Superior temporal gyrus (tissue), 1 donor: Measurements from ENCODE around the gene FAM78B.

Experiments
- DNase-seq: peaks from one replicate; pipeline ENCODE4 v3.0.0-alpha.2; 2016; ENCODE audit errors: extremely low spot score

The FAM78B gene

DNA sequence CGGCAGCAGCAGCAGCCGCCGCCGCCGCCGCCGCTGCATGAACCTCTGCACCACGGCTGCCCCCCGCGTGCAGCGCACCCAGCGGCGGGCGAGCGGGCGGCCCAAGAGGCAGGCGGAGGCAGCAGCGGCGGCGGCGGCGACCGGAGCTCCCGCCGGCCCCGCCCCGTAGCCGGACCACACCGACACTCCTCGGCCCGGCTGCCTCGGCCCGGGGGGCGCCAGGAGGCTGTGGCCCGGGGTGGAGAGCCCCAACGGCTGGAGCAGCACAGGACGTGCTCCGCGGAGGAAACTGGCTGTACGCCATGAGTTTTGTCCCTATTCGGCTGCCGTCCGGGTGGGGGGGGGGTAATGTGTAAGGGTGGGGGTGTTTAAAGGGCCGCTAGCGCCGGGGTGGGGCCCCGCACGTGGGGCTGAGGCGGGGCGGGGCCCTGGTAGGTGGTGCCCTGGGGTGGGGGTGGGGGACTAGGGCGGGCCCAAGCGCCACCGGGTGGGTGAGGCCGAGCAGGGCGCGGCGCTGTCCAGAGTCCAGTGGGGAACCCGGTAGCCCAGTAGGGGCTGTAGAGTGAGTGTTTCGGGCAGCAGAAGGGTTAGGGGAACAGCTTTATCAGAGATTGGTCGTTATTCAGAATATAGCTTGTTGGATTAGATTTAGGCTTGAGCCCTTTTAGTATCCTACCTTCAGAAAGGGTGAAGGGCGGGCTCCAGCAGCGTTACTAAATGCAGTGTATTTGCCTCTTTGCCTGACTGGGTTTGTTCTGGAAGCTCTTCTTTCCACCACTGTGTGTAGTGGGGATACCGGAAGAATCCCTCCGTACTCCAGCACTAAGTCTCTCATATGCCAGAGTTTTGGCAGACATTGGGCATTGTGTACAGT lies at the start of gene FAM78B:
TSS of gene FAM78B (minus strand) at position 304 of the 874 bp plus-strand sequence. CDS start 753 bp downstream, outside the sequence.
- DNase-seq = peak; percentile 59

- DNase-seq = no peak
Observed at GRCh38 chr1:166202546-166202945, 35.7 kb upstream of the FAM78B start.

DNA sequence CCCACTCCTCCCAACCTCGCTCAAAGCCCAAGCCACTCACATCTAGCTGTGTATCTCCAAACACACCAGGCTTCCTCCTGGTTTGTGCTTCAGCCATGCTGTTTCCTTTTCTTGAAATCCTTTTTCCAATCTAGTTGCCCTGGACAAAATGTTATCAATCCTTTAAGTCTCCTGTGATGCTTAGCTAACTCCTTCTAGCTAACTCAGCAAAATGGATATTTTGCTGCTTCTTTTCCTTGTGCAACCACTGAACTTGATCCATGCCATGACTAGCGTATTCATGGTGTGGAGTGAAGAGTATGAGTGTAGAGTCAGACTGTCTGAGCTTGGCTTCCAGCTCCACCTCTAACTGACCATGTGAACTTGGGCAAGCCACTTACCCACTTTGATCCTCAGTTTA lies 33.9 kb upstream of the FAM78B start:
- DNase-seq = no peak

DNA sequence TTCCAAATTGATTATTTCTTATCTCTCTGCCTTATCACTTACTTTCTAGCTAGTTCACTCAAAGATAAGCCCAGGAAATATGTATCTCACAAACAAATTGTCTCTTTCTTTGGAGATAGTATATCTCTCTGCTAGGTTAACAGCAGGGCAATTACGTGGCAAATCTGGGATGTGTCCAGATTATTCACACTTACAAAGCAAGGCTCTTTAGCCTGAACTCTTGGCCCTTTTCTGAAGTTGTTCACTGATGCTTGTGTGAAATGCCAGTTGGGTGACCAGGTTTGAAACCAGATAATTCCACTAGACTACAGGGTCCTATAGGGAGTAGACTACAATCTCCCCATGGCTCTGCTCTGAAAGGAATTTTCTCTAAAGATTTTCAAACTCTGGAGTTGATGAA lies 30.8 kb upstream of the FAM78B start:
- DNase-seq = no peak

GRCh38 chr1:166197141-166197540 lies 30.3 kb upstream of the FAM78B start:
- no peak for DNase-seq

GRCh38 chr1:166193057-166193698 lies 26.4 kb upstream of the FAM78B start:
- DNase-seq = no peak

GRCh38 chr1:166190400-166190799 lies 23.6 kb upstream of the FAM78B start:
- no peak for DNase-seq

GRCh38 chr1:166189126-166189525 lies 22.3 kb upstream of the FAM78B start:
- DNase-seq = no peak

DNA sequence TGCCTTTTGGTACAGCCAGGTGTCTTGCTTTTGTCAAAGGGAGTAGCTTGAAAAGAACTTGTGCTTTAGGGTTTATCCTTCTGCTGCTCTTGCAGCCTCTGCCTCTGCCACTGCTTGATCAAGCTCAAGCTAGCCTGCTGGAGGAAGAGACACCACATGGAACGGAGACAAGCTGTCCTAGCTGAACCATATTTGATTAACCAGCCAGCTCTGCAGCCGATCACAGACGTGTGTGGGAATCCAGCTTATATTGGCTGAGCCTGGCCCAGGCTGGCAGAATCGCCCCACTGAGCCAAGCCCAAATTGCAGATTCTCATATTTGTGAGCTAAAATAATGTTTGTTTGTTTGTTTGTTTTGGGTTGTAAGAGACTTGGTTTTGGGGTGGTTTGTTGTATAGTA lies 18.7 kb upstream of the FAM78B start:
- DNase-seq = no peak

DNA sequence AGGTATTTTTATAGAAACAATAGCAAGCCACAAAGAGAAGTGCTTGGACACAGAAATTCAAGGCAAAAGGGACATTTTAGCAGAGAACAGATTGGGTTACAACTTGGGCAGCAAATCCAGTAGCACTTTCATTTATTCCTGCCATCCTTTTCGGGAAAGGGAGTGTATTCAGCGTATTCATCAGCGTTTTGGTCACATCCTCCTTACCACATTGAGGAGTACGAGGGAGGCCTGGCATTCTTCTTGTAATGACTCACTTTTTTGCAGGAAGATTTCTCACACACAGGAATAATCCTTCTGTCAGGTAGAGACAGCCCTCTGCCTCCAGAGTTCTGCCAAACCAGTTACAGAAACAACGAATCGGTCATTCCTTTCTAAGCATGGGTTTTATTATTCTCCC lies 18.1 kb upstream of the FAM78B start:
- peak; percentile 55 for DNase-seq

DNA sequence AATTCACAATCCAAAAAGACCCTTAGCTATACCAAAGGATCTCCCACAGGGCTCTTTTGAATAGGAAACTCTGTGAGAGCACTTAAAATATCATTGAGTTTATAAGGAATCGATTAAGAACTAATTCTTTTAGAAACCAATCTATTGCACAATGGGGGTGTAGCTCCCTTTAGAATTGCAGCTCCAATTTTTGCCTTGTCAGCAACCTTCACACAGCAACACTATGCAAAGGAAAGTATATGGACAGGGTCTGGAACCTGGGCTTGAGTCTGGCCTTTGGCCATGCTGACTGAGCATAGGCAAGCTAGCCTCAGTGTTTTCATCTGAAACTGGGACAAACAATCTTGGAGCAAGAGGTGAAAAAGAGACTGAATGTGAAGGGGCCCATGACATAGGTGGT lies 17.2 kb upstream of the FAM78B start:
- no peak for DNase-seq

DNA sequence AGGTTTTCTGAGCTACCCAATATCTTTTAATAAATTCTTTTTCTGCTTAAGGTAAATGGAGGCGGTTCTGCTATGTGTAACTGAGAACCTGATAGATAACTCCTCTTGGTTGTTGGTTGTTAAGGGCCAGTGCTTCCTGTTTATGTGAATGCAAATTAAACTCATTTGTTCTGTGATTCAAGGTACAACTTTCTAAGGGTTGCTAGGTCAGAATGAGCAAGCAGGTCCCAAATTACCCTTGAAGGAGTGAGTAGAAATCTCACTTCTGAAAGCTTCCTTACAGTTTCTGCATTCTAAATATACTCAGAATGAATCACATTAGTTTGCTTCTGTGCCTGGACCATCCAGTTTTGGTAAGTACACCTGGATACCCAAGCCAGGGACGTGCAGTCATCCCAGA lies 15.5 kb upstream of the FAM78B start:
- no peak for DNase-seq

DNA sequence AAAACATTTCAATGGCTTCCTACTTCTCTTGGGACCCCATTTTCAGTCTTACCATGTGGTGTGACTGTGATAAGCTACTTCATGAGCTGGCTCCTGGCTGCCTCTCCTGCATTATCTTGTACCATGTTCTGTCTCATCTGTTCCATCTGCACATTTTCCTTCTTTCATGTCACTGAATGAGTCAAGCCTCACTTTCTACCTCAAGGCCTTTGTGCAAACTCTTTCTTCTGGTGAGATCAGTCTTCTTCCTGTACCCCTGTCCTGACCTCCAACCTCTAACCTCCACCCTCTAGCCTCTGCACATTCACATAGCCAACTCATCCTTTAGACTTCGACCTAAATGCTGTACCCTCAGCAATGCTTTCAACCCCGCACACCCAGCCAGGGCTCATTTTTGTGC lies 9.6 kb upstream of the FAM78B start:
- DNase-seq = no peak

- DNase-seq = no peak
Observed at GRCh38 chr1:166175032-166175431, 8.2 kb upstream of the FAM78B start.

DNA sequence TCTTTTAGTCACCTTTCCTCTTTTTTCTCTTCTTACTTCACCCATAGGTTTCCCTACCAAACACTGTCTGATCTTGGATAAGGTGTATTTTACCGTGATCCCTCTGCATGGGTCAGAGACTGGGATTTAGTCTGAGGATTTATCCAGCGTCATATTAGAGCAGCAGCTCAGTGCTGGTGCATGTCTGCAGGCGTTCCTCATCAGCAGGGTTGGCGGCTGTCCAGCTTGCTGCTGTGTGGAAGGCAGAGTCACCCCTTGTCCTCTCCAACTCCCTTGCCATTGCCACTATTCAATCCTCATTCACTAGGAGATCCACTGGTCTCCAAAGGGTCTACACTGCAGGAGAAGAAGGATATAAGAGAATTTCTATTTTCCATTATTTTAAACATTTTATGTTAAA lies 7.3 kb upstream of the FAM78B start:
- DNase-seq = no peak

DNA sequence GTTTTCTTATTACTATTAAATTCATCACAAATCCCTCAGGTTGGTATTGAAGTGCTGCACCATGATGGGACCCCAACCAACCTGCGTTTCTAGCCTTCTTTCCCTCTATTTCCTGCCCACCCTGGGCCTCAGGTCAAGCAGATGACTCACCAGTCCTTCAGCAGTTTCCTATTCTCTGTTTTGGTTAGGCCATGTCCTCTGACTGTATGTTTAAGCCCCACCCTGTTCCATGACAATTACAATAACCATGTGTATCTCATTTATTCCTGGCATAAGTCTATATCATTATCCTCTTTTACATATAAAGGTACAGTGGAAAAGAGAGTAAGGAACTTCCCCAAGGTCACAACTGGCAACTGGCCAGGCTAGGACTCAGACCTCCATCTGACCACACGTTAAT lies 5.3 kb upstream of the FAM78B start:
- no peak for DNase-seq

DNA sequence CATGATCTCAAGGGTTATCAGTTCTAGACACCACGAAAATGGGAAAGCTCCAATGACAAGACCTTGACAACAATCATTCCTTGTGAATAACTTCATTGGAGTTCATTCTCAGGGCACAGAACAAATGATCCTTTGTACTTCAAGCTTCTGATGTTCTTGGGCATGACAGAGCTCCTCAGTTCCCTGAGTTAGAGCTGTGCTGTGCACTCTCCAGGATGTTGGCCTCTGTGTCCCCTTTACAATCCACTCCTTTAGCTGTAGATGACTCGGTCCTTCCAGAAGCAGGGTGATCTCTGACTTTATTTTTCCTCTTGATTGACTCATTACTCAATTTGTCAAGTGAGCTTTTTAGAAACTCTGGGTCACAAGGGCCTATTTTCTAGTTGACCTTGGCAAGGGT lies 3.9 kb upstream of the FAM78B start:
- no peak for DNase-seq

DNA sequence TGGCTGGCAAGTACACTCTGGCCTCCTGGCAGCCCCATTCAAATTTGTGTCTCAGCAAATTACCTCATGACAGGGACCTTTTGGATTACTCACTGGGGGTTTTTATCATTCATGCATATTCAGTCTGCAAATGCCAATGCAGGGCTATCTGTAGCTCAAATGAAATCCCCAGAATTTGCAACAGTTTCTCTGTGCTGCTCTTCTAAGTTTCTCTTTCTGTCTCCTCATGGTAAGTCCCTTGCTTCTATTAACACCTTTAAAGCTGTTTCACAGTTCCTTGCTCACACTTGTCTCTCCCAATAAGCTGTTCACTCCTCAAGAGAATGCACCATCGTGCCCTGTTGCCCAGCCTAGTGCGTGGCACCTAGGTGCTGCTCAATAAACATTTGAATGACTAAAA lies 3.3 kb upstream of the FAM78B start:
- no peak for DNase-seq

- DNase-seq = no peak
Observed at GRCh38 chr1:166169182-166169581, 2.4 kb upstream of the FAM78B start.

GRCh38 chr1:166167572-166167925 lies 748 bp upstream of the FAM78B start:
- DNase-seq = no peak

DNA sequence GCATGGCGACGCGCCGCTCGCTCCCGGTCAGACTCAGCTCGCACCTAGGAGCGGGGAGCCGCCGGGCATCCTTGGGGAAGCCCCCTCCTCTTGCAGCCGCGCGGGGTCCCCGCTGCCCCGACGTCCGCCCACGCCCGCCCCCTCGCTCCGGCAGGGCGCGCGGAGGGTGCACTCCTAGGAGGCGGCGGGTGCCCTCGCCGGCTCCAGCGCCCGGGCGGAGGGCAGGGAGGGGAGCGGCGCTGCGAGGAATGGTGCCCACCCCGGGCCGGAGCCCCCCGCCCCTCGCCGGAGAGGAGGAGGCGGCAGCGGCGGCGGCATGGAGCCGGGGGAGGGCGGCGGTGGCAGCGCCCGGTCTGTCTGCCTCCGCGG lies 488 bp downstream of the FAM78B start:
- DNase-seq = no peak

DNA sequence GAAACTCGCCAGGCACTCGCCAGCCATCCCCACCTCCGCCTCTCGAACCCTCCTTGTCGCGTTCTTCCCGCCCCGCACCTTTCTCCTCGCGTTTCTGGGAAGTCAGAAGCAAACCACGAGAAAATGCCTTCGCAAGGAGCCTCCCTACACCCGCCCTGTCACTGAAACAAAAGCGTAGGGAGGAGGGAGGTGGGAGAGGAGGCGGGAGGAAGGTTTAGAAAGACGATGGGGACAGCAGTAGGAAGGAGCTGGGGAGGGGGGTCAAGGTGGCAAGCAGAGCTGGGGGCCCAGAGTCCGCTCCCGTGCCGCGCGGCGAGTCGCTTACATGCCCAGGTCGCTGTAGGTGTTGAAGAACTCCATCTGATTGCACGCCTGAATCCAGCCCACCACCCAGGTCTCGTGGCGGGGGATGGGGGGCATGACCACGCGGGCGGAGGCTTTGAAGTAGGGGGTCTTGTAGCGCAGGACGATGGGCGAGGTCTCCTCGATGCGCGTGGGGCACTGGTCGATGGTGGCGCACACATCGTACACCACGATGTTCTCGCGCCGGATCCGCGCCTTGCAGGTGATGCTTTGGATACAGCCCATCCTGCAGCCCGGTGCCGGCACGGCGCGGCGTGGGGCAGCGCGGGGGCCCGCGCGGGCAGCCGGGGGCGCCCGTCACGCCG lies 1.0 kb downstream of the FAM78B start:
- no peak for DNase-seq
